Fibroblast of skin of right biceps (primary cell): ENCODE data around the gene KLK1.

Source experiments
- DNase-seq: peaks from one replicate; pipeline ENCODE4 v3.0.0-alpha.2; 2013

Gene KLK1

GRCh38 chr19:50823389-50824042, at the start of gene KLK1:
TSS of gene KLK1 (minus strand) at chr19:50823787. CDS start at chr19:50823748, 39 bp downstream.
- no peak for DNase-seq

DNA sequence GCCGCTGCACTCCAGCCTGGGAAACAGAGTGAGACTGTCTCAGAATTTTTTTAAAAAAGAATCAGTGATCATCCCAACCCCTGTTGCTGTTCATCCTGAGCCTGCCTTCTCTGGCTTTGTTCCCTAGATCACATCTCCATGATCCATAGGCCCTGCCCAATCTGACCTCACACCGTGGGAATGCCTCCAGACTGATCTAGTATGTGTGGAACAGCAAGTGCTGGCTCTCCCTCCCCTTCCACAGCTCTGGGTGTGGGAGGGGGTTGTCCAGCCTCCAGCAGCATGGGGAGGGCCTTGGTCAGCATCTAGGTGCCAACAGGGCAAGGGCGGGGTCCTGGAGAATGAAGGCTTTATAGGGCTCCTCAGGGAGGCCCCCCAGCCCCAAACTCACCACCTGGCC, 49.5 kb upstream of the KLK1 start, which contains the start of gene KLK2:
Gene KLK2 (plus strand): TSS at position 384 of the 400 bp plus-strand sequence. CDS start 35 bp downstream, outside the sequence.
- DNase-seq: no peak

DNA sequence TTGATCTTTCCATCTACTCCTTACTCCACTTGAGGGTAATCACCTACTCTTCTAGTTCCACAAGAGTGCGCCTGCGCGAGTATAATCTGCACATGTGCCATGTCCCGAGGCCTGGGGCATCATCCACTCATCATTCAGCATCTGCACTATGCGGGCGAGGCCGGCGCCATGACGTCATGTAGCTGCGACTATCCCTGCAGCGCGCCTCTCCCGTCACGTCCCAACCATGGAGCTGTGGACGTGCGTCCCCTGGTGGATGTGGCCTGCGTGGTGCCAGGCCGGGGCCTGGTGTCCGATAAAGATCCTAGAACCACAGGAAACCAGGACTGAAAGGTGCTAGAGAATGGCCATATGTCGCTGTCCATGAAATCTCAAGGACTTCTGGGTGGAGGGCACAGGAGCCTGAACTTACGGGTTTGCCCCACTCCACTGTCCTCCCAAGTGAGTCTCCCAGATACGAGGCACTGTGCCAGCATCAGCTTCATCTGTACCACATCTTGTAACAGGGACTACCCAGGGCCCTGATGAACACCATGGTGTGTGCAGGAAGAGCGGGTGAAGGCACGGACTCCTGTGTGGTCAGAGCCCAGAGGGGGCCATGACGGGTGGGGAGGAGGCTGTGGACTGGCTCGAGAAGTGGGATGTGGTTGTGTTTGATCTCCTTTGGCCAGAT, 47.0 kb upstream of the KLK1 start:
- DNase-seq: peak; percentile 16

GRCh38 chr19:50869479-50869878, 45.9 kb upstream of the KLK1 start:
- no peak for DNase-seq

DNA sequence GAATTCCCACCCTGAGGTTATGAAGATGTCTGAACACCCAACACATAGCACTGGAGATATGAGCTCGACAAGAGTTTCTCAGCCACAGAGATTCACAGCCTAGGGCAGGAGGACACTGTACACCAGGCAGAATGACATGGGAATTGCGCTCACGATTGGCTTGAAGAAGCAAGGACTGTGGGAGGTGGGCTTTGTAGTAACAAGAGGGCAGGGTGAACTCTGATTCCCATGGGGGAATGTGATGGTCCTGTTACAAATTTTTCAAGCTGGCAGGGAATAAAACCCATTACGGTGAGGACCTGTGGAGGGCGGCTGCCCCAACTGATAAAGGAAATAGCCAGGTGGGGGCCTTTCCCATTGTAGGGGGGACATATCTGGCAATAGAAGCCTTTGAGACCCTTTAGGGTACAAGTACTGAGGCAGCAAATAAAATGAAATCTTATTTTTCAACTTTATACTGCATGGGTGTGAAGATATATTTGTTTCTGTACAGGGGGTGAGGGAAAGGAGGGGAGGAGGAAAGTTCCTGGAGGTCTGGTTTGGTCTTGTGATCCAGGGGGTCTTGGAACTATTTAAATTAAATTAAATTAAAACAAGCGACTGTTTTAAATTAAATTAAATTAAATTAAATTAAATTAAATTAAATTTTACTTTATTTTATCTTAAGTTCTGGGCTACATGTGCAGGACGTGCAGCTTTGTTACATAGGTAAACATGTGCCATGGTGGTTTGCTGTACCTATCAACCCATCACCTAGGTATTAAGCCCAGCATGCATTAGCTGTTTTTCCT, 38.1 kb upstream of the KLK1 start:
- DNase-seq: no peak

DNA sequence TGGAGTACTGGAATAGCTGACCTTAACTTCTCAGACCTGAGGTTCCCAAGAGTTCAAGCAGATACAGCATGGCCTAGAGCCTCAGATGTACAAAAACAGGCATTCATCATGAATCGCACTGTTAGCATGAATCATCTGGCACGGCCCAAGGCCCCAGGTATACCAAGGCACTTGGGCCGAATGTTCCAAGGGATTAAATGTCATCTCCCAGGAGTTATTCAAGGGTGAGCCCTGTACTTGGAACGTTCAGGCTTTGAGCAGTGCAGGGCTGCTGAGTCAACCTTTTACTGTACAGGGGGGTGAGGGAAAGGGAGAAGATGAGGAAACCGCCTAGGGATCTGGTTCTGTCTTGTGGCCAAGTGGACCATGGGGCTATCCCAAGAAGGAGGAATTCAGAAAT, 37.4 kb upstream of the KLK1 start:
- DNase-seq: no peak

DNA sequence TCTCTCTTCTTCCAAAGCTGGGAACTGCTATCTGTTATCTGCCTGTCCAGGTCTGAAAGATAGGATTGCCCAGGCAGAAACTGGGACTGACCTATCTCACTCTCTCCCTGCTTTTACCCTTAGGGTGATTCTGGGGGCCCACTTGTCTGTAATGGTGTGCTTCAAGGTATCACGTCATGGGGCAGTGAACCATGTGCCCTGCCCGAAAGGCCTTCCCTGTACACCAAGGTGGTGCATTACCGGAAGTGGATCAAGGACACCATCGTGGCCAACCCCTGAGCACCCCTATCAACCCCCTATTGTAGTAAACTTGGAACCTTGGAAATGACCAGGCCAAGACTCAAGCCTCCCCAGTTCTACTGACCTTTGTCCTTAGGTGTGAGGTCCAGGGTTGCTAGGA, 36.3 kb upstream of the KLK1 start:
- no peak for DNase-seq

- no peak for DNase-seq
Observed at GRCh38 chr19:50858886-50859285, 35.3 kb upstream of the KLK1 start.

- no peak for DNase-seq
Observed at GRCh38 chr19:50857366-50857765, 33.8 kb upstream of the KLK1 start.

DNA sequence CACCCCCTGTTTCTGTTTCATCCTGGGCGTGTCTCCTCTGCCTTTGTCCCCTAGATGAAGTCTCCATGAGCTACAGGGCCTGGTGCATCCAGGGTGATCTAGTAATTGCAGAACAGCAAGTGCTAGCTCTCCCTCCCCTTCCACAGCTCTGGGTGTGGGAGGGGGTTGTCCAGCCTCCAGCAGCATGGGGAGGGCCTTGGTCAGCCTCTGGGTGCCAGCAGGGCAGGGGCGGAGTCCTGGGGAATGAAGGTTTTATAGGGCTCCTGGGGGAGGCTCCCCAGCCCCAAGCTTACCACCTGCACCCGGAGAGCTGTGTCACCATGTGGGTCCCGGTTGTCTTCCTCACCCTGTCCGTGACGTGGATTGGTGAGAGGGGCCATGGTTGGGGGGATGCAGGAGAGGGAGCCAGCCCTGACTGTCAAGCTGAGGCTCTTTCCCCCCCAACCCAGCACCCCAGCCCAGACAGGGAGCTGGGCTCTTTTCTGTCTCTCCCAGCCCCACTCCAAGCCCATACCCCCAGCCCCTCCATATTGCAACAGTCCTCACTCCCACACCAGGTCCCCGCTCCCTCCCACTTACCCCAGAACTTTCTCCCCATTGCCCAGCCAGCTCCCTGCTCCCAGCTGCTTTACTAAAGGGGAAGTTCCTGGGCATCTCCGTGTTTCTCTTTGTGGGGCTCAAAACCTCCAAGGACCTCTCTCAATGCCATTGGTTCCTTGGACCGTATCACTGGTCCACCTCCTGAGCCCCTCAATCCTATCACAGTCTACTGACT, 31.2 kb upstream of the KLK1 start, which contains the start of gene KLK3:
Gene KLK3 (plus strand): TSS at position 280 of the 775 bp plus-strand sequence. CDS start 41 bp downstream, at position 321.
- DNase-seq: no peak

DNA sequence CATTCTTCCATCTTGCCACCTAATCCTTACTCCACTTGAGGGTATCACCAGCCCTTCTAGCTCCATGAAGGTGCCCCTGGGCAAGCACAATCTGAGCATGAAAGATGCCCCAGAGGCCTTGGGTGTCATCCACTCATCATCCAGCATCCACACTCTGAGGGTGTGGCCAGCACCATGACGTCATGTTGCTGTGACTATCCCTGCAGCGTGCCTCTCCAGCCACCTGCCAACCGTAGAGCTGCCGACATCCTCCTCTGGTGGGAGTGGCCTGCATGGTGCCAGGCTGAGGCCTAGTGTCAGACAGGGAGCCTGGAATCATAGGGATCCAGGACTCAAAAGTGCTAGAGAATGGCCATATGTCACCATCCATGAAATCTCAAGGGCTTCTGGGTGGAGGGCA, 28.0 kb upstream of the KLK1 start:
- no peak for DNase-seq

DNA sequence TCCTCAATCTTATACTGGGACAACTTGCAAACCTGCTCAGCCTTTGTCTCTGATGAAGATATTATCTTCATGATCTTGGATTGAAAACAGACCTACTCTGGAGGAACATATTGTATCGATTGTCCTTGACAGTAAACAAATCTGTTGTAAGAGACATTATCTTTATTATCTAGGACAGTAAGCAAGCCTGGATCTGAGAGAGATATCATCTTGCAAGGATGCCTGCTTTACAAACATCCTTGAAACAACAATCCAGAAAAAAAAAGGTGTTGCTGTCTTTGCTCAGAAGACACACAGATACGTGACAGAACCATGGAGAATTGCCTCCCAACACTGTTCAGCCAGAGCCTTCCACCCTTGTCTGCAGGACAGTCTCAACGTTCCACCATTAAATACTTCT, 27.2 kb upstream of the KLK1 start:
- no peak for DNase-seq

- no peak for DNase-seq
Observed at GRCh38 chr19:50844296-50844935, 20.8 kb upstream of the KLK1 start.

DNA sequence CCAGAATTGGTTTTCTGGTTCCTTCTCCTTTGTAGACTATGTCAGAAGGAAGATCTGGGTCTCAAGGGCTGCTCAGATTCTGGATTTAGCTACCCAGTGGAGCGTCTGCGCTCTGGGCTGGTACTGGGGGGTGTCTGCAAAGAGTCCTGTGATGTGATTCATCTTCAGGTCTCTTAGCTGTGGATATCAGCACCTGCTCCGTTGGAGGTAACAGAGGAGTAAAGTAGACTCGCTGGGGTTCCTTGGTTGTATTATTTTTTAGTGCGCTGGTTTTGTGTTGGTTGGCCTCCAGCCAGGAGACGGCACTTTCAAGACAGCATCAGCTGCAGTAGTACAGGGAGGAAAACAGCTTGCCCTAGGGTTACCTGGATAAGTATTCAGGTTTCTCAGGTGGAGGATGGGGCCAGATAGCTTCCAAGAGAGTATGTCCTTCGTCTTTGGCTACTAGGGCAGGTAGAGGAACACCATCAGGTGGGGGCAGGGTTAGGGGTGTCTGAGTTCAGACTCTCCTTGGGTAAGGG, 20.2 kb upstream of the KLK1 start:
- no peak for DNase-seq

GRCh38 chr19:50843205-50843604, 19.6 kb upstream of the KLK1 start:
- DNase-seq: no peak

- DNase-seq: no peak
Observed at GRCh38 chr19:50842130-50842529, 18.5 kb upstream of the KLK1 start.

DNA sequence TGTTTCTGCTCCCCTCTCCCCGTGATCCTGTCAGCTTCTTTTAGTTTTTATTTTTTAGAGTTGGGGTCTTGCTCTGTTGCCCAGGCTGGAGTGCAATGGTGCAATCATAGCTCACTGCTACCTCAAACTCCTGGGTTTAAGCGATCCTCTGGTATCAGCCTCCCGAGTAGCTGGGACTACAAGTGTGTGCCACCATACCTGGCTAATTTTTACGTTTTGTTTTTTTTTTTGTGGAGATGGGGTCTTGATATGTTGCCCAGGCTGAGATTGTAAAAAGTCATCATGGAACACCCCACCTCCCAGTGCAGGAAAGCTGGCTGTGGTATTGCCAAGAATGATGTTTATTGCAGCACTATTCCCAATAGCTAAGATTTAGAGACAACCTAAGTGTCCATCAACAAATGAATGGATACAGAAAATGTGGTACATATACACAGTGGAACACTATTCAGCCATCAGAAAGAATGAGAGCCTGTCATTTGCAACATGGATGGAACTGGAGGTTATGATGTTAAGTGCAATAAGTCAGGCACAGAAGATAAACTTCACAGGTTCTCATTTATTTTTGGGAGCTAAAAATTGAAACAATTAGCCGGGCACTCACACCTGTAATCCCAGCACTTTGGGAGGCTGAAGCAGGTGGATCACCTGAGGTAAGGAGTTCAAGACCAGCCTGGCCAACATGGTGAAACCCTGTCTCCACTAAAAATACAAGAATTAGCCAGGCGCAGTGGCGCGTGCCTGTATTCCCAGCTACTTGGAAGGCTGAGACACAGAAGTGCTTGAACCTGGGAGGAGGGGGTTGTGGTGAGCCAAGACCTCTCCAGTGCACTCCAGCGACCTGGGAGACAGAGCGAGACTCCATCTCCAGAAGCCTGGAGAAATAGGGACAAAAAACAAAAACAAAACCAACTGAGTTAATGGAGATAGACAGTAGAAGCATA, 16.4 kb upstream of the KLK1 start:
- no peak for DNase-seq

DNA sequence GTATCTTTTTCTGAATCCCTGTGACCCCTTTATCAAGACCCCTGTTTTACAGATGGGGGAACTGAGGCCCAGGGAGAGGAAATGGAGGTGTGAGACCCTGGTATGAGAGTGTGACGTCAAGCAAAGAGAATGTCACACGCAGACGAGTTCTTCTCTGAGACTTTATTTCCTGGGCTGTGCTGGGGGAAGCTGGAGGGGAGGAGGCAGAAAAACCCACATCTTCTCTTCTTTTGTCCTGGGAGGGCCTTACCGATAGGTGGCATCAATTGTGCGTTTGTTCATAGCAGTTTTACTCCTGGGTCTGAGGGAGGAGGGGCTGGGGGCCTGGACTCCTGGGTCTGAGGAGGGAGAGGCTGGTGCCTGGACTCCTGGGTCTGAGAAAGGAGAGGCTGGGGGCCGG, 14.7 kb upstream of the KLK1 start:
- DNase-seq: peak; percentile 4

DNA sequence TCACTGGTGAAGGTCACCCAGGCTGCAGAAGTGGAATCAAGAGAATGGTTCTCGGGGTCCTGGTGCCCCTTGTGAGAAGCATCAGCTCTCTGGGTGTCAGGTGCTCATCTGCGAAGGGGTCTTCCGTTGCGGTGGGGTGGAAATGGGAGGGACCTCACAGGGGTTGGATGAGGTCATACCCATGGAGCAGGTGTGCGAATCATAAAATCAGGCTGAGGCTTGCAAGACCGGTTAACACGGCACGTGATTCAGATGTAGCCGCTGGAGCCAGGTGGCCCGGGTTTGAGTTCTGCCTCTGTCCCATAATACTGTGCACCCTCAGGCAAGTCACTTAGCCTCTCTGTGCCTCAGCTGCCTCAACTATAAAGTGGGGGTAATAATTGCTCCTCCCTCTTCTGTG, 13.7 kb upstream of the KLK1 start:
- DNase-seq: no peak

GRCh38 chr19:50836543-50837195, 13.1 kb upstream of the KLK1 start:
- DNase-seq: no peak
